Esophagus muscularis mucosa (tissue), 4 donors: ENCODE data around the gene TMEM63C. TPM values are rescaled to one million over a fixed set of nuclear protein-coding genes. Genes with fewer than 3 reads are reported as not detected.

Experiments
- DNase-seq: peaks from one replicate; pipeline ENCODE4 v3.0.0-alpha.2; 2017; ENCODE audit errors: extremely low spot score
- H3K27ac ChIP-seq, 4 donors: fragments of 200-600 bp; sonication (generic); replicated peaks in 1 of 4; 1 replicate in 3 of 4; 2 replicates in 1 of 4; pipeline ENCODE4 v1.5.1; 2016 to 2019; ENCODE audit warnings: mild to moderate bottlenecking in 1 of 4
- H3K27me3 ChIP-seq, 4 donors: fragments of 200-600 bp; sonication (generic); one replicate each; pipeline versions ENCODE4 v1.5.1 to v1.6.0; 2016 to 2019
- H3K36me3 ChIP-seq, 4 donors: fragments of 200-600 bp; sonication (generic); one replicate each; pipeline ENCODE4 v1.5.1; 2016 to 2019
- H3K4me1 ChIP-seq, 4 donors: fragments of 200-600 bp; sonication (generic); one replicate each; pipeline ENCODE4 v1.5.1; 2016 to 2019
- H3K4me3 ChIP-seq, 4 donors: fragments of 200-600 bp; sonication (generic); 1 replicate in 2 of 4; 2 replicates in 2 of 4; pipeline ENCODE4 v1.5.1; 2016 to 2019; ENCODE audit warnings: mild to moderate bottlenecking in 4 of 4, moderate library complexity in 1 of 4
- H3K9me3 ChIP-seq, 4 donors: fragments of 200-600 bp; sonication (generic); 1 replicate in 3 of 4; 2 replicates in 1 of 4; pipeline ENCODE4 v1.5.1; 2016 to 2019
- CTCF ChIP-seq, 3 experiments: fragments of 200-600 bp in 2 of 3; fragments of 450-650 bp in 1 of 3; sonication (generic) in 2 of 3; IDR thresholded peaks; one replicate each; pipeline ENCODE4 v1.5.1; 2017 to 2019; ENCODE audit warnings: antibody characterized with exemption in 3 of 3, mild to moderate bottlenecking in 2 of 3, moderate library complexity in 1 of 3
- EP300 ChIP-seq: sonication (generic); formaldehyde crosslinking; IDR thresholded peaks from one replicate; pipeline ENCODE4 v1.6.1; 2017; ENCODE audit warnings: antibody characterized with exemption
- POLR2A ChIP-seq: fragments of 450-650 bp; IDR thresholded peaks from one replicate; pipeline ENCODE4 v1.6.1; 2017; ENCODE audit warnings: antibody characterized with exemption, moderate library complexity, mild to moderate bottlenecking, low read depth
- POLR2AphosphoS5 ChIP-seq, 2 donors: sonication (generic); formaldehyde crosslinking; IDR thresholded peaks; one replicate each; pipeline ENCODE4 v1.6.1; 2017; ENCODE audit warnings: antibody characterized with exemption in 2 of 2
- WGBS: methylation state at CpG from one replicate; pipeline ENCODE4 v1.1.5; 2018; 5-methylcytosine and 5-hydroxymethylcytosine counted together
- intact Hi-C: fragments of 100-400 bp; cut with DNase I; formaldehyde crosslinking; loops from one replicate; pipeline ENCODE4 v1.15.1; 2023
- total RNA-seq, 4 donors: library from RNA; depleted of rRNA; stranded (reverse); fragments of >200 nt; gene quantifications; one replicate each; pipeline versions ENCODE4 v1.1.0 to v1.2.1, GENCODE V29; 2016

The TMEM63C gene
- total RNA-seq, 4 donors from 2014 or later, result 0.83 to 5.0 (median 1.1) TPM

GRCh38 chr14:77296155-77296554 lies 114.6 kb downstream of the TMEM63C start:
- Histone ChIP-seq H3K4me1 (peaks cover 0 to 2% (median under 1%) of the 10 kb centered on the region in 4 donors), H3K4me3 (no peak overlapping the region), H3K27me3 (no peaks in the 10 kb centered on the region), H3K27ac (no peak overlapping the region), H3K9me3 (no peaks in the 10 kb centered on the region), H3K36me3 (peaks cover 22 to 85% (median 64%) of the 10 kb centered on the region in 4 donors)
- no peak for DNase-seq
- TF ChIP-seq POLR2A (no peak), POLR2AphosphoS5 (IDR thresholded peaks at IDR 0.05) (no peak), CTCF (IDR thresholded peaks at IDR 0.05) (no peak), EP300 (no peak)
- intact Hi-C loops, result no loop called here
- 77% methylated on average over 7 of the region's 13 CpGs for WGBS

- intact Hi-C loops, result no loop called here
- H3K36me3 ChIP-seq, result peaks cover 22 to 79% (median 61%) of the 10 kb centered on the region in 4 donors
- 91% methylated on average over 8 of the region's 8 CpGs for WGBS
- H3K4me1 ChIP-seq, result peaks cover 0 to 5% (median 3%) of the 10 kb centered on the region in 4 donors
- TF ChIP-seq CTCF (IDR thresholded peaks at IDR 0.05) (no peak), EP300 (no peak), POLR2AphosphoS5 (IDR thresholded peaks at IDR 0.05) (no peak), POLR2A (no peak)
- no peaks in the 10 kb centered on the region for H3K9me3 ChIP-seq
- H3K27me3 ChIP-seq, result no peaks in the 10 kb centered on the region
- H3K27ac ChIP-seq, result no peak overlapping the region
- DNase-seq, result no peak
- no peak overlapping the region for H3K4me3 ChIP-seq
These were observed 115.3 kb downstream of the TMEM63C start for GRCh38 chr14:77296906-77297305.

GRCh38 chr14:77299771-77300170 lies 118.2 kb downstream of the TMEM63C start:
- H3K27me3 ChIP-seq, result no peaks in the 10 kb centered on the region
- no peak for DNase-seq
- WGBS, result 96% methylated on average over 4 of the region's 4 CpGs
- TF ChIP-seq POLR2AphosphoS5 (IDR thresholded peaks at IDR 0.05) (no peak), EP300 (no peak), CTCF (IDR thresholded peaks at IDR 0.05) (no peak), POLR2A (no peak)
- no peak overlapping the region for H3K27ac ChIP-seq
- intact Hi-C loops, result no loop called here
- no peak overlapping the region for H3K4me3 ChIP-seq
- peaks cover 29 to 83% (median 70%) of the 10 kb centered on the region in 4 donors for H3K36me3 ChIP-seq
- peaks cover 0 to 13% (median 3%) of the 10 kb centered on the region in 4 donors for H3K4me1 ChIP-seq
- no peaks in the 10 kb centered on the region for H3K9me3 ChIP-seq

GRCh38 chr14:77301103-77301502 lies 119.5 kb downstream of the TMEM63C start:
- Histone ChIP-seq H3K27me3 (no peaks in the 10 kb centered on the region), H3K27ac (no peak overlapping the region), H3K9me3 (no peaks in the 10 kb centered on the region), H3K4me3 (no peak overlapping the region), H3K4me1 (peaks cover 0 to 18% (median 6%) of the 10 kb centered on the region in 4 donors), H3K36me3 (peaks cover 24 to 87% (median 74%) of the 10 kb centered on the region in 4 donors)
- no peak for DNase-seq
- peak; percentile 40 to 55 (median 51) for TF ChIP-seq CTCF (IDR thresholded peaks at IDR 0.05)
- no peak for TF ChIP-seq EP300
- intact Hi-C loops, result no loop called here
- WGBS, result 43% methylated on average over 6 of the region's 10 CpGs

GRCh38 chr14:77302926-77303325 lies 121.3 kb downstream of the TMEM63C start:
- Histone ChIP-seq H3K9me3 (no peaks in the 10 kb centered on the region), H3K27ac (no peak overlapping the region), H3K4me3 (no peak overlapping the region), H3K36me3 (peaks cover 16 to 73% (median 60%) of the 10 kb centered on the region in 4 donors), H3K27me3 (no peaks in the 10 kb centered on the region), H3K4me1 (peaks cover 3 to 36% (median 22%) of the 10 kb centered on the region in 4 donors)
- TF ChIP-seq POLR2A (no peak), POLR2AphosphoS5 (IDR thresholded peaks at IDR 0.05) (no peak), EP300 (no peak), CTCF (IDR thresholded peaks at IDR 0.05) (no peak)
- DNase-seq, result no peak
- intact Hi-C loops, result no loop called here
- WGBS, result 97% methylated on average over 5 of the region's 5 CpGs
